ENCODE measurements around the gene UQCRH. TPM values are rescaled to one million over a fixed set of nuclear protein-coding genes. Genes with fewer than 3 reads are reported as not detected.
"Not testable (repeated sequence)": the region's sequence is repeated elsewhere in the genome, so short reads cannot be mapped to it uniquely, and the experiment has no call there.

Gene UQCRH
- total RNA-seq, 1 donor = 202 TPM

GRCh38 chr1:46362158-46362557, 58.7 kb downstream of the UQCRH start:
- Histone ChIP-seq H3K36me3 (ENCODE audit: insufficient read depth, low read length) (peaks cover 62% of the 10 kb centered on the region), H3K27me3 (ENCODE audit: insufficient read depth, low read length) (no peaks in the 10 kb centered on the region), H4K20me1 (ENCODE audit: insufficient read depth, low read length) (no peaks in the 10 kb centered on the region), H2AFZ (ENCODE audit: low read length) (no peak overlapping the region), H3K27ac (ENCODE audit: low read depth, low read length) (no peak overlapping the region), H3K79me2 (ENCODE audit: insufficient read depth, low read length) (no peaks in the 10 kb centered on the region), H3K9me3 (ENCODE audit: low read depth, low read length) (no peaks in the 10 kb centered on the region), H3K4me1 (ENCODE audit: insufficient read depth, low read length) (no peaks in the 10 kb centered on the region), H3K4me3 (ENCODE audit: insufficient read depth, low read length) (no peak overlapping the region), H3K4me2 (ENCODE audit: insufficient read depth, low read length) (no peak overlapping the region)
- no peak for DNase-seq (ENCODE audit: insufficient read length, low spot score, missing footprints)
- TF ChIP-seq CTCF (IDR thresholded peaks at IDR 0.05; ENCODE audit: extremely low read depth, low read depth, low read length) = no peak

- H3K4me2 ChIP-seq (ENCODE audit: insufficient read depth, low read length) = no peak overlapping the region
- peaks cover 57% of the 10 kb centered on the region for H3K36me3 ChIP-seq (ENCODE audit: insufficient read depth, low read length)
- H3K4me3 ChIP-seq (ENCODE audit: insufficient read depth, low read length) = no peak overlapping the region
- H3K9me3 ChIP-seq (ENCODE audit: low read depth, low read length) = no peaks in the 10 kb centered on the region
- H3K27ac ChIP-seq (ENCODE audit: low read depth, low read length) = no peak overlapping the region
- no peak overlapping the region for H2AFZ ChIP-seq (ENCODE audit: low read length)
- H3K27me3 ChIP-seq (ENCODE audit: insufficient read depth, low read length) = no peaks in the 10 kb centered on the region
- DNase-seq (ENCODE audit: insufficient read length, low spot score, missing footprints) = no peak
- H3K79me2 ChIP-seq (ENCODE audit: insufficient read depth, low read length) = no peaks in the 10 kb centered on the region
- no peaks in the 10 kb centered on the region for H3K4me1 ChIP-seq (ENCODE audit: insufficient read depth, low read length)
- no peak for TF ChIP-seq CTCF (IDR thresholded peaks at IDR 0.05; ENCODE audit: extremely low read depth, low read depth, low read length)
- H4K20me1 ChIP-seq (ENCODE audit: insufficient read depth, low read length) = peaks cover 2% of the 10 kb centered on the region
Observed at GRCh38 chr1:46363121-46363520, 59.6 kb downstream of the UQCRH start.

- Histone ChIP-seq H3K4me3 (ENCODE audit: insufficient read depth, low read length) (no peak overlapping the region), H4K20me1 (ENCODE audit: insufficient read depth, low read length) (peaks cover 2% of the 10 kb centered on the region)
Observed at GRCh38 chr1:46364612-46365011, 61.1 kb downstream of the UQCRH start.

GRCh38 chr1:46365796-46366195, 62.3 kb downstream of the UQCRH start:
- not testable (repeated sequence) for H3K27ac ChIP-seq (ENCODE audit: low read depth, low read length); H3K27me3 ChIP-seq (ENCODE audit: insufficient read depth, low read length); H3K79me2 ChIP-seq (ENCODE audit: insufficient read depth, low read length); H4K20me1 ChIP-seq (ENCODE audit: insufficient read depth, low read length); H3K4me3 ChIP-seq (ENCODE audit: insufficient read depth, low read length); H3K9me3 ChIP-seq (ENCODE audit: low read depth, low read length); DNase-seq (ENCODE audit: insufficient read length, low spot score, missing footprints); H2AFZ ChIP-seq (ENCODE audit: low read length); H3K4me2 ChIP-seq (ENCODE audit: insufficient read depth, low read length)
- Histone ChIP-seq H3K36me3 (ENCODE audit: insufficient read depth, low read length) (peaks cover 44% of the 10 kb centered on the region), H3K4me1 (ENCODE audit: insufficient read depth, low read length) (peaks cover 11% of the 10 kb centered on the region)

More at GRCh38 chr1:46364612-46365011, 61.1 kb downstream of the UQCRH start:
- H3K27me3 ChIP-seq (ENCODE audit: insufficient read depth, low read length) = no peaks in the 10 kb centered on the region
- peaks cover 4% of the 10 kb centered on the region for H3K4me1 ChIP-seq (ENCODE audit: insufficient read depth, low read length)
- H3K27ac ChIP-seq (ENCODE audit: low read depth, low read length) = no peak overlapping the region
- no peak overlapping the region for H3K4me2 ChIP-seq (ENCODE audit: insufficient read depth, low read length)
- H3K79me2 ChIP-seq (ENCODE audit: insufficient read depth, low read length) = no peaks in the 10 kb centered on the region
- DNase-seq (ENCODE audit: insufficient read length, low spot score, missing footprints) = no peak
- peaks cover 51% of the 10 kb centered on the region for H3K36me3 ChIP-seq (ENCODE audit: insufficient read depth, low read length)
- H3K9me3 ChIP-seq (ENCODE audit: low read depth, low read length) = no peaks in the 10 kb centered on the region
- no peak overlapping the region for H2AFZ ChIP-seq (ENCODE audit: low read length)
- TF ChIP-seq CTCF (IDR thresholded peaks at IDR 0.05; ENCODE audit: extremely low read depth, low read depth, low read length) = no peak

Other genes starting within 250 kb of the UQCRH start
- 4.0 and 5.3 TPM in 2 replicates for gene PIK3R3, start 171.1 kb upstream of the UQCRH start, total RNA-seq
- 0.59 and 1.1 TPM in 2 replicates for gene TSPAN1, start 128.6 kb upstream of the UQCRH start, total RNA-seq
- gene P3R3URF, start 127.2 kb upstream of the UQCRH start, total RNA-seq = not detected in 2 replicates
- gene POMGNT1, start 105.3 kb upstream of the UQCRH start, total RNA-seq = 43.9 and 45.6 TPM in 2 replicates
- 4.1 and 4.3 TPM in 2 replicates for gene LURAP1, start 100.4 kb upstream of the UQCRH start, total RNA-seq
- gene RAD54L, start 55.9 kb upstream of the UQCRH start, total RNA-seq = 0.59 and 1.4 TPM in 2 replicates
- gene LRRC41, start 82 bp upstream of the UQCRH start, total RNA-seq = 103 and 104 TPM in 2 replicates
- gene NSUN4, start 37.1 kb downstream of the UQCRH start, total RNA-seq = 17.4 and 20.3 TPM in 2 replicates
- gene FAAH, start 90.6 kb downstream of the UQCRH start, total RNA-seq = 2.4 and 4.0 TPM in 2 replicates
- not detected in 2 replicates for gene DMBX1, start 186.1 kb downstream of the UQCRH start, total RNA-seq
- gene KNCN, start 247.9 kb downstream of the UQCRH start, total RNA-seq = not detected in 2 replicates

Measured in osteoblast (primary cell).